Stimulated activated CD4-positive, alpha-beta T cell treated with anti-CD3 and anti-CD28 coated beads, Interleukin-12 subunit alpha, Interleukin-12 subunit beta, amount 100 ng/mL, for 4 hours (primary cell): ENCODE measurements around the gene MYO1D.

Experiments used
- DNase-seq: peaks from one replicate; pipeline ENCODE4 v3.0.0-alpha.2; 2020

MYO1D gene

DNA sequence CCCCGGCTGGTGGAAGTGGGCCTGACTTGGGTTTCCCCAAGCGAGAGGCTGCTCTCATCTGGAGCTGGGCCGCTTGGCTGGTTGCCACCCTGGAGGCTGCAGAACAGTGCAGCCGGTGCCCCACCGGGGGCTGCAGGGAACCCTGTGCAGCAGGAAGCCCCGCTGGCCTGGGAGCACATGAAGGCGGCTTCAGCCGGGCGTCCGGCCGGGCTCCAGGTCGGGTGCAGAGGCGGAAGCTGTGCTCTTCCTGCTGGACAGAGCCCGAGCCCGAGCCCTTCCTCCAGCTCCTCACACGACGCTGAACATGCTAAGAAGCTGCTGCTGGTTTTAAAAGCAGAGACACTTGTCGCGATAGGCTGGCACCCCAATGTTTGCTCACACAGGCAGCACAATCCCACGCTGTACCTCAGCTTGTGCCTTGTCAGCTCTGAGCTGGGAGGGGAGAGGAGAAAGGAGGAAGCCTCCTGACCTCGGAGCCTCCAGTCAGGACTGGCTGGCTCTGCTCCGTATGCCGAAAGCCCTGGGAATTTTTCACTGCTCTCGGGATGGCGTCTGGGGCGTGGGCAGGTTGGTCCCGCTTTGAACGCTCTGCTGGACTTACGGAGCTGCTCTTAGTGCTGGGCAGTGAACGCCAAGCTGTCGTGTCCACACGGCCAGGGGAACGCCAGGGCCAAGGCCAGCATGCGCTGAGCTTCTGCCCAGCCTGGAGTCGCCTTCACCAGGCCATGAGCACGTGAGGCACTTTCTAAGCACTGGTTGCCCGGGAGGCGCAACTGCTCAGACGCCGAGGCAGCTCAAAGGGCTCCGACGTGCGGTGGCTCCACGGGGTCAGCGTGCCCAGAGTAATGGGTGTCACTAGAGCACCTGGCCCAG is 381.3 kb downstream of the MYO1D start:
- no peak for DNase-seq

DNA sequence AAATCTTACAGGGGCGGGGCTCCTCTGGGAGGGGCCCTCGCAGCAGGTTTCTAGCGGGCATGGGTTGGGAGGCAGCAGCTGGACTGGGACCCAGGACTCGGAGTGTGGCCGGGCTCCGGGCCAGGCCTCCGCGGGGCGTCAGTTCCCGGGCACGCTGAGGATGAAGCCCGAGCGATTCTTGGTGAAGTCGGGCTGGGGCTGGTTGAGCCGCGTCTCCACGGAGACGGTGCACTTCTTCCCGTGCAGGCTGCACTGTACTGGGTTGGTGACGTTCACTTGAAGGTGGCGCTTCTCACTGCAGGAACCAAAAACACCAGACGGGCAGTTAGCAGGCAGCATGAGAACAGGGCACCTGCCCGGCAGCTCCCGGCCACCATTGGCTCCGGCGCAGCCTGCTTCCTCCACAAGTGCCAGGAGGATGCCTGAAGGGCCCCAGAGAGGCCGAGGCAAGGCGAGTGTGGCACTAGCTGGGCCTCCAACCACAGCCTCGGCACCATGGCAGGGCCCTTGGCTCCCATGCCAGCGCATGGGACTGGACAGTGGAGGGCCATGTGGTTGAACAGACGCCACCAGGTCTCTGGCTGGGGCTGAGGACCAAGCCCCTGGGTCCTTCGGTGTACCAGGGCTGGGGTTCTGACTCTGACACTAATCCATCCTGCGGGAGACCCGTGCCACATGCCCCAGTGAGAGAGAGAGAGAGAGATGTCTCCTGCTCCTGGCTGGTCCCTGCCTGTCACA is 382.1 kb downstream of the MYO1D start:
- DNase-seq: no peak

- DNase-seq: no peak
These were observed 382.9 kb downstream of the MYO1D start for GRCh38 chr17:32493976-32494513.

DNA sequence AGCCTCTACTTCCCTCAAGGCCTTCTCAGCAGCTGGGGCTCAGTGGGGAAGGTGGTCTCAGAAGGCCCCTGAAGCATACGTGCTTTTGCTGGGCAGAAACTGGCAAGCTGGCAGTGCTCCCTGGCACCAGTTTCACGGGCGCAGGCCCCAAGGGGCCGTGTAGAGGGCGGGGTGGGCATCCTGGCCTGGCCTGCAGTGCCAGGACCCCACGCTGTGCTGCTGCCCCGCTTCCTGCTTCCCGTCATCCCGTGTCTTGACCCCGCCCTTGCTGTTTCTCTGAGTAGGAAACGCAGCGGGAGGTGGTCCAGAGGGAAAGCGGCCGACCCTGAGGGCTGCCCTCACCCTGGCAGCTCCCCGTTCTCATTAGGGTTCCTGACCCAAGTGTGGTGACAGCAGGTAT is 383.4 kb downstream of the MYO1D start:
- no peak for DNase-seq

DNA sequence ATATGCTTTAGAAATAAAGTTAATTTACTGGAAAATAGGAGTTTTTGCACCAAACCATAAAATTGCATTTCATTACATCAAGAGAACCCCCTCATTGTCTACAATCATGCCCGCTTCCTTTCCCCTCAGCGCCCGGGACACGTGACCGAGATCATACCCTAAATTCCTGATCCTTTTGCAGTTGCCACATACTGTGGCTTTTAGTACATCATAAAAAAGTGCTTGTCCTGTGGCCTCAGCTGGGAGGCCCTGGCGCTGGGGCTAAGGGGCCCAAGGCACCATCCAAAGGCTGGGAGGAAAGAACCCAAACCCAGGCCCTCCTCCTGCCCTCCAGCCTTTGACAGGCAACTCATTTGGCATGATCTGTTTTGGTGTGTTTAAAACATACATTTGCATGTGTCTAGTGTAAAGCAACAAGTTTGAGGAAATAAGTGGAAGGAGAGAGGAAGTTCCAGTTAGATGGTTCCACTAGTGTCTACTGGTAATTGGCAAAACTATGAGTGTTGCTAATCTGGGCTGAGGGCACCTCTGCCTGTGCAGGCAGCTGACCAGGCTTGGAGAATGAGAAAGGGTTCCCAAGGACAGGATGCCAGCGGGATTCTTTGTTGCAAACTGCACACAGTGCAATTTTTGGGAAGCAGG is 384.2 kb downstream of the MYO1D start:
- DNase-seq: no peak

DNA sequence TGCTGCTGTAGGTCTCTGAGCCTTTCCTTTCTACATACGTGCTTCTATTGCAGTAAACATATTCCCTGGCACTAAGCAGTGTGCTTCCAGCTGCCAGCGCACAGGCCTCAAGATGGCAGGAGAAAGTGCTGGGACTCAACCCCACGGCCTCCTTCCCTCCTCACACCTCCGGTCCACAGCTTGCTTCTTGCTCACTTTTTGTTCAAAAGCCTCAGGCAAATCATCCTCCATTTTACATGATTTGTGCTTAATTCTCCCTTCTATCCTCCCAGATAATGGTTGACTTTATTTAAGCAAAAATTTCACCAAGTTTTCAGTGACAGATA is 384.7 kb downstream of the MYO1D start:
- no peak for DNase-seq

- no peak for DNase-seq
These were observed 385.3 kb downstream of the MYO1D start for GRCh38 chr17:32491371-32492263.

DNA sequence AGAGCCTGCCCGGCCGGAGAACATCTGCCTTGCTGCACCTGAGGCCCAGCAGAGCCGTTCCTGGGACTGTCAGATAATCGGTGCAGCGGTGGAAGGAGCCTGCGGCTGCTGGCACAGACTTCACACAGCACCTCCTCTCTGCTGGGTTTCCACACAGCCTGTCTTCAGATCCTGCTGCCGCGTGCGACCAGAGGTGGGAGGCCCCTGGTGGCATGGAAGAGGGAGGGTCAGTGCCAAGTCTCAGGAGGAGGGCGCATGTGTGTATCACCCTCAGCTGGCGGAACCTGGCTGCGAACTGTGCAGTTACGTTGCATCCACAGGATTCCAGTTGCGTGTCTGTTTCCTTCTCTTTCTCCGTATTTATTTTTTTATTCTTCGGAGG is 386.8 kb downstream of the MYO1D start:
- no peak for DNase-seq

DNA sequence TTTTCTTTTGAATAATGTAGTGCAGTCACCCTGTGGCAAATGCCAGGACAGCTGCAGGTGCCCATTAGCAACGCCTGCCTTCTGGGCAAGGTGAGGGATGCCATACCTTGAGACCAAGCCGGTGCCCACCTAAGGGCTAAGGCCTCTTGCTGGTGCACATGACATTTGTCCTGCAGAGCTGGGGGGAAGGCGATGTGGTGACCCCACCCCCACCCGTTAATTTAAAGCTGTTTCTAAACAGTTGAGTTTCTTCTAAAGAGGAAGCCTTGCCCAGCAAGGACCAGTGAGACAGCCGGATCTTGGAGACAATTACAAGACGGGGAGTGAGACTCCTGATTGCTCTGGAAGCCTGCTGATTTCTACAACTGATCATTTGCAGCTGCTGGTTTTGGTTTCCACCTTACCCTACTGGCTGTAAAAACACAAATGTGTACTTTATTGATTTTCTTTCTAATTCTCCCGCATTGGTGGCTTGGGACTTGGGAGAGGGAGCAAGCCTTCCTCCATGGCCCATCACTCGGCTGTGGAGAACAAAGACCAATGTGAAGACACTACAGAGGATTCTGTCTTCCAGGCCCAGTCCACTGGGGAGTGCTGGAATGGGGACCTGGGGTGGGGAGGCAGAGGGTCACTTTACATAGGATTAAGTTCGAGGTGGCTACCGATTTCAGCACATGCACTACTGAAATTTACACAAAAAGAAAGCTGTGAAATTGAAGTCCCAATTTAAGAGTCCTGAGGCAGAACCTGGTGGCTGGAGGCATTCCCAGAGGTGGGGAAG is 387.4 kb downstream of the MYO1D start:
- no peak for DNase-seq

GRCh38 chr17:32488604-32489180 is 388.2 kb downstream of the MYO1D start:
- no peak for DNase-seq

GRCh38 chr17:32488177-32488542 is 388.8 kb downstream of the MYO1D start:
- no peak for DNase-seq

- no peak for DNase-seq
These were observed 389.3 kb downstream of the MYO1D start for GRCh38 chr17:32487473-32488176.

DNA sequence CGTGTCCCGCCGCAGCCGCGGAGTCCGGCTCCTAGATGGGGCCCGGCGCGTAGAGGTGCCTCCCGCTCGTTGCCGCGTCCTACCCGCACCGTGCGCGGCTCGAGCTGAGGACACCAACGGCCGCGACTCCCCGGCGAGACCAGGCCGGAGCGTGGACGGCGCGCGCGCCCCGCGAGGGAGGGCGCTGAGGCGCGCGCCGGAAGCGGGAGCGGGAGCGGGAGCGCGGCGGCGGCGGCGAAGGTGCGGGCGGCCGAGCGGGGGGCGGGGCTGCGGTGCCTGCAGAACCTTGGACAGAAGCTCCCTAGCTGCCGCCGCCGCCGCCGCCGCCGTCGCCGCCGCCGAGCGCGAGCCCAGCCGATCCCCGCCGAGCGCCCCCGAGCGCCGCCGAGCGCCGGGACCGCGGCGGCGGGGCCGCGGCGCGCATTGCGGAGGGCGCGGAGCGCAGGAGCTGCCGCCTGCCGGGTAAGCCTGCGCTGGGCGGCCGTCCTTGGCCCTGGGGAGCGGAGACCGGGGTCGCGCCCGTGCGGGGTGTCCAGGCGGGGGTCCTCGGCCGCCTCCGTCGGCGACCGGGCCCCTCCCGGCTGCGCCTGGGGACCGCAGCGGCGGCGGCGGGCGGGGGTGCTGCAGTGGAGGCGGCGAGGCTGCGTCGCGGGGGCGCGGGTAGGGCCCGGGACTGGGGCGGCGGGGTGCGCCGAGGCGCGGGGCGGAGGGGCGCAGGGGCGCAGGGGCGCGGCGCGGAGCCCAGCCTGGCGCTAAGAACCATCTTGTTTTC is 390.0 kb downstream of the MYO1D start, which contains the start of gene CDK5R1:
CDK5R1 (plus strand) TSS at position 293 of the 772 bp plus-strand sequence. CDS start 628 bp downstream, outside the sequence.
- peak; percentile 71 for DNase-seq

DNA sequence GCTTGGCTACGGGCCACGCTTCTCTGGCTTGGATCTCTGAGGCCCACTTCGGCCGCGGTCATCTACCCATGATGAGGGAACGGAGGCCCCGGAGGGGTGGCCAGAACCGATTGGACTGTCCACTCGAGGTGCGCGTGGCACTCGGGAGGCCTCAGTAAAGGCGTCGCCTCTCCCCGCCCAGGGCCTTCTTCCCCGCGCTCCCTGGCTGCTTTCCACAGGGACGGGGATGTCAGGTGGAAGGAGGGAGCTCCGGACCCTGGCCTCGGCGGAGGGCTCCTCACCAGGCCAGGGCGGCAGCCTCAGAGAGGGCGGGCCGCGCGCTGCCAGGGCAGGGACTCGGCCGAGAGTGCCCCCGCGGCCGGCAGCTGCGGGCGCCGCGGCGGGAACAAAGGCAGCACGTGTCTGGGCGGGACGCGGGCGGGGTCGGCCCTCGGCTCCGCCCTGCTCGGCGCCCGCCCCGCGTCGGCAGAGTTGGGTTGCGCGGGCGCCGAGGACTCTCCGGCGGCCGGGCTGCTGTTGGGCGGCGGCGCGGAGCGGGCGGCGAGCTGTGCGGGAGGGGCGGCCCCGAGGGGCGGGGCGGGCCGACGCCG is 390.7 kb downstream of the MYO1D start:
- peak; percentile 67 for DNase-seq

DNA sequence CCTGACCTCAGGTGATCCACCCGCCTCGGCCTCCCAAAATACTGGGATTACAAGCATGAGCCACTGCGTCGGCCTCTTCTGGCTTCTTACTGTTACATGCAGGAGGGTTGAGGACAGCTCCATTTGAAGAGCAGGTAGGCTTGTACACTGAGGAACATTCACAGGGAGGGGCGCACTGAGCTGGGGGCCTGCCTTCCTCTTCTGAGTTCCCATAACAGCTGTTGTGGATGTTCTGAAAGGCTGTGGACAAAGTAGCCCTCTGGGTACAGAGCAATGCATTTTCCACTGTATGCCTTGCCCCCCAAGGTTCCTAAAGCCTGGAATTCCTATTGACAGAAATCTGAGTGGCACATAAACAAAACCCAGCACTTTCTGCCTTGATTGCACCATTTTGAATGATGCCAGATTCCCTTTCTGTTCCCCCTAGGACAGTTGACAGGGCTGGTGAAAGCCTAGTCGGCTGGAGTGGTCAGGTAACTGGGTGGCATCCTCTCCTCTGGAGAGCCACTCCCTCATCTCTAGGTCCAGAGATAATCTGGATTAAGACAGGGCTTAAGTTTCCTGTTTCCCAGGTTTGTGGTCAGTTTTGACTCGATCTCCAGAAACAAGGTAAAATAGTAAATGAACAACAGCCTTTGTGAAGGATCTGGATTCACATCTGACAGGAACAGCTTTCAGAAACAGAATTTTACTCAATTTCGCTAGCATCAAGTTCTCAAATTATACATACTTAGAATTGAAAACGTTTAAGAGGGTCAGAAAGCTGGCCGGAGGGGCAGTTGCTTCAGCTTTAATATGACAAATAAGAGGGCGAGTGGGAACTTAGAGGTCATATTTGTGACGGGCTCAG is 391.4 kb downstream of the MYO1D start:
- no peak for DNase-seq

- DNase-seq: no peak
These were observed 392.3 kb downstream of the MYO1D start for GRCh38 chr17:32484628-32485027.

- DNase-seq: no peak
These were observed 392.9 kb downstream of the MYO1D start for GRCh38 chr17:32484041-32484461.

DNA sequence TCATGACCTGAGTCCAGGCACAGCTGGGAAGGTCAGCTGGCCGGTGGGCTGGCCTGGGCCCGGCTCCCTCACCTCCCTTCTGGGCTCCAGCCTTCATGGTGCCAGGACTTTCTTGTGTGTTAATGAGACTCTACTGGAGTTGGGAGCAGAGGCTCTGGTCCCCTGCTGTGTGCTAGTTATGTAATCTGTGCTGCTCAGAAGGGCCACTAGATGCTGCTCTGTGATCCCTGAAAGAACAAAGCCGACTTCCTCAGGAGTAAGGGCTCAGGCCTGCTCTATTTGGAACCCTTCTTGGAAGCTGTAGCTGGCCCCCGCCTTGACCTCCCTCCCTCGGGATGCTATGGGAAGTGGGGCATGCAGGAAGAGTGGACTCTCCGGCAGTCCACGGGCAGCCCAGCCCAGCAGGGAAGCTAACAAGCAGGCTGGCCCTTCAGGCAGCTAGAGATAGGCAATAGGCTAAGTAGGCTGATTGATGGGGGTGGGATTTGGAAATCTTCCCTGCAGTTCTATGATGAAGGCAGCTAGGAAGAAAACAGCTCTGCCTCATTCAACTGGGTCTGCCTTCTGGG is 393.4 kb downstream of the MYO1D start:
- no peak for DNase-seq
